ENCODE data around the gene BCAR3. TPM values are rescaled to one million over a fixed set of nuclear protein-coding genes. Genes with fewer than 3 reads are reported as not detected.
"Not testable (repeated sequence)": the region's sequence is repeated elsewhere in the genome, so short reads cannot be mapped to it uniquely, and the experiment has no call there.

Gene BCAR3
- total RNA-seq, 1 donor from 2014 or later, result 46.9 TPM

DNA sequence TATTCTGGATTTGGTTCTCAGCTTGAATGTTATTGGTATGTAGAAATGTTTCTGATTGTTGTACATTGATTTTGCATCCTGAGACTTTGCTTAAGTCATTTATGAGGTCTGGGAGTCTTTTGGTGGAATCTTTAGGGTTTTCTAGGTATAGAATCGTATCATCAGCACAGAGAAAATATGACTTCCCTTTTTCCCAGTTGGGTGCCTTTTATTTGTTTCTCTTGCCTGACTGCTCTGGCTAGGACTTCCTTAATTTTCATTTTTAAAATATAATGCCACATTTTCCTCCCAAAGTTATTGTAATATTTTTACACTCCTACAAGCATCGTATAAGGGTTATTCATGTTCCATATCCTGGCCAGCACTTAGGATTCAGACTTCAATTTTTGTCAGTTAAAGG lies 122.6 kb downstream of the BCAR3 start:
- no peak for DNase-seq (ENCODE audit: extremely low read depth, low read depth, low spot score)

DNA sequence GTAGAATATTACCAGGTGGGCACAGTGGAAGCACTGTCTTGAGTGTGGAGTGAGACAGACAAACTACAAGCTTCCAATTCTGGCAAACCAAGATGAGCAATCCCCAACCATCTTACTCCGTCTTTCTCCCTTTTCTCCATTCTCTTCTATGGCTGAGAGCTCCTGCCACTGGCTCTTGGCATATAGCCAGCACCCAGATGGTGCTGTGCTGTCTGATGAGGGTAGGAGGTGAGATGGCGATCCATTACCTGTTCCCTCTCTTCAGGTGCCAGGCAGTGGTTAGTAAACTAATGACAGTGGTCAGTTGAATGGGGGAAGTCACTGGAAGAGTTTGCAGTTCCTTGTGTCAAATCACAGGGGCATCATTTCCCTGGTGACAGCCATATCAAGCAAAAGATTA lies 125.3 kb downstream of the BCAR3 start:
- no peak for DNase-seq (ENCODE audit: extremely low read depth, low read depth, low spot score)

DNA sequence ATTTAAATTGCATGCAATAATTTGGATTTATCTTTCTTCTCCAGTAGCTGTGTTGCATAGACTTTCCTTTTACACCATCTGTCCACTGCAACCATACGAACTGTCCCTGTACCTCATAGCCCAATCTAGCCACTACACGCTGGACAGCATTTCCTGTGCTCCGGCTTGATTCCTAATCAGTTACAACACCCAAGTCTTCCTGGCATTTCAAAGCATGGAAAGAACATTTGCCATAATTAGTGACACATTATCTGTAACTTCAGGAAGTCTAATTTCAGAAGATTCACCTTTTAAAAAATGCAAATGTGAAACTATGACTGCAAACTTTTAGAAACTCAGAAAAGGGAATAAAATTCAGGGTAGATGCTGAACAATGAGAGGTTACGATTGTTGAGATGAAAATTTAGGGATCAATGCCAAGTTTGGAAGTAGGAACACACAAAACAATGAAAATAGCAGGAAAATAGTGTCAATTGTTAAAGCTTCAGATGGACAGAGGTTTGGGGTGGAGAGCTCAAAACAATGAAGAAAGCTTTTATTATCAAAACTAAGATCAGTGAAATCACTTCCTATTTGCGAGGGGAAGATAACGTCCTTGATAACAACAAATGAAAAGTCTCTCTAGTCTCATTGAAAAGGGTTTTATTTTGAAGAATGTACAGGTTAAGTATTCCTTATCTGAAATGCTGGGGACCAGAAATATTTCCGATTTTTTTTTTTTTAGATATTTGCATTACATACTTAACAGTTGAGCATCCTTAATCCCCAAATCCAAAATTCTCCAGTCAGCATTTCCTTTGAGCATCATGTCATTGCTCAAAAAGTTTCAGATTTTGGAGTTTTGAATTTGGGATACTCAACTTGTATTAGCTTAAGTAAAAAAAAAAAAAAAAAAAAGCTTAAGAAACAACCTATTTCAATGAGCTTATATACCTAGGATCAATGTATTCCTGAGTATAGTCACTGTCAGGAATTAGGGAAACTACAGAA lies 126.5 kb downstream of the BCAR3 start:
- DNase-seq (ENCODE audit: extremely low read depth, low read depth, low spot score), result no peak

DNA sequence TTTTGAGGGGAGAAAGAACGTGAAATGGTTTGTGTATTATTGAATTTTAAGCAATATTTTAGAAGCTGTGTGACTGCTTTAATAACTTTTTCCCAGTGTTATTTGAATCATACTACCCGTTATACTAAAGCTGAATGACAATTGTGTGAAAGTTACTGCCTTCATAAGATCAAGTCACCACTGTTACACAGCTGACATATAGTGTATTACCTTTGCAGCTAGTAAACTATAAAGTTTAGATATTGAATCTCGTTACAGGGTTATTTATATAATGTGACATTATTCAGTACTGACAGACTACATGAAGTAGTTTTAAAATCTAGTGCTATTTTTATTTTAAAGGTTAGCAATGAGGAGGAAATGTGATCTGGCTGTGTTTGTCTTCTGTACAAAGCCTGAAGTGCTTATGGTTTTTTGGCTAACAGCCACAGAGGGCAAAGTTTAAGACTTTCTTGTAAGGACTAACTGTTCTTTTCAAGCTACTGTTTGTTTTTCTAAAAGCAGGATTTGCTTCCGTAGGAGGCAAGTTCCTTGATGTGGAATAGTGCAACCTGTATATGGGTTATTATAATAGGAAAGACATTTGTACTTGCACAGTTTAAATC lies 127.6 kb downstream of the BCAR3 start:
- not testable (repeated sequence) for DNase-seq (ENCODE audit: extremely low read depth, low read depth, low spot score)

DNA sequence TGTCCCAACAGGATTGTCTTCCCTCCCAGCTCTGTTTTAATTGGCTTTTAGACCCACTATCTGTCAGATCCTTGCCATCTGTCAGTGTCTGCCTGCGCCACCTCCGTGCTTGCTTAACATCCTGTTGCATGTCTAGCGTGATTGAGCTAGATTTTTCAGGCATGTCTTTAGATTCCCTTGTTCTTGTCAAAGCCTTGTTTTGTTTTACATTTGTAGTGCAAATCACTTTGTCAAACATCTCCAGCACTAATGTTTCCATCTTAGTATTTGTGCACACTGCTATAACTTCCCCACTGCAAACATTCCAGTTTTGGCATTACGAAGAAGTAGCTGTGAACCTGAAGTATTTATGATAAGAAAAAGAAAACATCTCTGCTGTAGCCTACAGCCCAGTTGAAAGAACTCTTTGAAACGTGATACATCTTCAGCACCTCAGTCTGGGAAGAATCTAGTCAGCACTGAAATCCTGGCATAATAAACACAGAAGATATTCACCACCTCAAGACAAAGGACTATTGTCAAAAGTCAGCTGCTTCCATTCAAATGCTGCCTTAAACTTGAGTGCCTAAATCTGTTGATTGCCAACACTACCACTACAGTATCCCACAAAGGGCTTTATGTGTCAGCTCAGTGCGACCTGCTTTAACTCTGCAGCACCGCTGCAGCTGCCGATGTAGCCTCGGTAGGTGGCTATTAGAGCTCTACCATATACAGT lies 128.7 kb downstream of the BCAR3 start:
- DNase-seq (ENCODE audit: extremely low read depth, low read depth, low spot score), result no peak

DNA sequence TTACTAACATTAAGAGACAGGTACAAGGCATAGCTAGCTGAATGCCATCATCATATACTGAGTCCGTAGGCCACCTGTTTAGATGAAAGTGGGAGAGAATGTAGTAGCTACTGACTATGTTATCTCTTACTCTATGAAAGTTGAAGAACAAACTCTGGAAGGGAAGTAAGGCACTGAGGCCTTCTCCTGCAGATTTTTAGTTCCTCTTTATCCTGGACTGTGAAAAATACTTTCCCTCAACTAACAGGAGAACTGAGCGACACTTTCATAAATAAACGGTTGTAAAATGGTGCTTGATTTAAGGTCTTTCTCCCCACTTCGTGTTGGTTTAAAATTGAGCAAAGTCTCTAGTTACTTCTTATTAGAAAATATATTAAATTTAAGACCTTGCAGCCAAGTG lies 131.8 kb downstream of the BCAR3 start:
- DNase-seq (ENCODE audit: extremely low read depth, low read depth, low spot score), result no peak

DNA sequence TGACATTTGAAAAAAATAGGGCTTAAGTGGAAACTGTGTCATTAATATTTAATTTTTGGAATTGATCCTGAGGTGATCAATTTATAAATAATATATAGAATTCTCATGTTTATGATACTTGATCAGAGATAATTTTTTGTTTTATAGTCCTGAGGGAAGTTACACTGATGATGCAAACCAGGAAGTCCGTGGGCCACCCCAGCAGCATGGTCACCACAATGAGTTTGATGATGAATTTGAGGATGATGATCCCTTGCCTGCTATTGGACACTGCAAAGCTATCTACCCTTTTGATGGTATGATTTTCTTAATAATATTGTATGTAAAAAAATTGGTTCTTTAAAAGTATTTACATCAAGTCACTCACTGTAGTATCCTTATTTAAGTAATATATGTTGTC lies 132.5 kb downstream of the BCAR3 start:
- no peak for DNase-seq (ENCODE audit: extremely low read depth, low read depth, low spot score)

DNA sequence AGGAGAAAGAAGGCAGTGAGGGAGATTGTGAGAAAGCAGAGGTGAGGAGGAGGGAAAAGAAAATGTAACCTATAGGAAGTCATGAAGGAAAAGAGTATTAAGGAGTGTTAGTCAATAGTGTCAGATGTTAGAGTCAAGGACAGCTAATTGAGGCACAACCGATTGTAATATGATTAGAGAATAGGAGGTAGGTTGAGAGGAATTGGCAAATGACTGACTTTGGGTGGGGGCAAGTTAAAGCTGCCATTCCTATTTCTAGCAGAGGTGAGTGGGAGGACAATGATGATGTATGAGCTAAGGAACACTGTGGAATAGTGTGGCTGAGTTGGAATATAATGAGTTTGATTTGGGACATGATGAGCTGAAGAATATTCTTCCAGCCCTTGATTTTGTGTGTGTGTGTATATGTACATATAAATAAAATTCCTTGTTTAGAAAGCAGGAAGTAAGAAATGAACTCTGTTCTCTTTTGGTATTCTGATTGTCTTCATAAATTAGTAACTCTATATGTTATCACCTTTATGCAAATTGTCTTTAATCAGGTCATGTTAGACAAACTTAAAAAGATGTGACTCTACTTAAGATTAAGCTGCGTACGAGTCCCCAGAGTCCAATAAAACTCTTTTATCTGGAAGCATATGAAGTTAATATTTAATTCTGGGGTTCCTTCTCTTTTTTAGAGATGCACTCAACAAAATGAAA lies 135.3 kb downstream of the BCAR3 start:
- no peak for DNase-seq (ENCODE audit: extremely low read depth, low read depth, low spot score)

DNA sequence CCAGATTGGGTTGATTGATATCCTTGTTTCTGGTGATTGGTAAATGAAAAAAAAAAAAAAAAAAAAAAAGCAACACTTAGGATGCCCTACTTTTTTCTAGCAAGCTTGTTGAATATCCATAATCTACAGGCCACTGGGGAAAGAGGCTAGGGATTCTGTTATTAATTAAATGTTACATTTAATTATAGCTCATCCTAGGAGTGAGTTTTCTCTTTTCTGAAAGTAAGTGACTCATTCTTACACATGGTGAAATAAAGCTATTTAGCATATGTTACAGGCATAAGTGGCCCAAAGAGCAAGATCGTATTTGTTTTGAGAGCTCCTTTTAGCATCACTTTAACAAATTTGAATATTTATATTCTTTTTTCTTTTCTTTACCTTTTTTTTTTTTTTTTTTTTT lies 139.2 kb downstream of the BCAR3 start:
- DNase-seq (ENCODE audit: extremely low read depth, low read depth, low spot score), result no peak

DNA sequence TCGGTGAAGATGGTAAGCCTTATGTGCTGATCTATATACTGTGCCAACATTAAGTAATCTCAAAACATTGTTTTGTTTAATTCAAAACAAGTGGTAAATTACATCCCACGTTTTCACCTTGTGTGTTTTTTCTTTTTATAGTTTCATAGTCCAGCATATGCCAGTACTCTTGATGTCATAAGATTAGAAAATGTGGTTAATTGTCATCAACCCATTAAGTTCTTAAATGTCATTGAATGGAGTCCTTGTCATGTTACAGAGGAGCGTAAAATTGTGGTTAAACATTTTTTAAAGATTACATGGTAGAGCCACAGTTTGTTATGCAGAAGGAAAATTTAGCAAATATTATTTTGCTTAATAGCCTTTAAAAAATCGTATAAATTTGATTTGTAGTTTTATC lies 140.6 kb downstream of the BCAR3 start:
- no peak for DNase-seq (ENCODE audit: extremely low read depth, low read depth, low spot score)

DNA sequence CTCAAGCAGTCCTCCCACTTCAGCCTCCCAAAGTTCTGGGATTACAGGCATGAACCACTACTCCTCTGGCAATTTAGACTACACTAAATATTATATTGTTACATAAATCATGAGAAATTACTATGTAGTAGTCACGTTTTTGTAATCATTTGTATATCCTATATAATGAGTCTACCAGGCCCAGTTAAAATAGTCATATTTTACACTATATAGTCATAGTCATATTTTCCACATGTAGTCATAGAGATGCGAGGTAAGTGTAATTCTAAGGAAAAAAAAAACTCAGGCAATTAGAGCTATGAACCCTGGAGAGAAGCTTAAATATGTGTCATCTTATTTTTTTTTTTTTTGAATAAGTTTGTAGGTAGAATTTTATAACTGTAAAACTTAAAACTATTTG lies 143.7 kb downstream of the BCAR3 start:
- DNase-seq (ENCODE audit: extremely low read depth, low read depth, low spot score), result no peak

DNA sequence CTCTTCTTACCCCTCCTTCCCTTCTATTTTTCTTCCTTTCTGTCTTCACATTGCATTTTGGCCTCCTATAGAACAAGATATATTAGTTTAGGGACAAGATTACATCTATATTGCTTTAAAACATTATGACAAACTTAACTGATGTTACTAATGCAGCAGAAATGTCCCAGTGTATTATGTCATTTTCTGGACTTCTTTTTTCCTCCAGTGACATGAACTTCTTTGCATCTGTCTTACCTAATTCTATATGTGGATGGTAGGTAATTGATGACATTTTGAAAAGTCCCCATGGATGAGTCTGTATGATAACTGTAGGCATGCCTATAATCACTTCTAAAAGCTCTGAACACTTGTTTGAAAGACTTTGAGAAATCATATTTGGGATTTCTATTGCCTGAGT lies 144.2 kb downstream of the BCAR3 start:
- no peak for DNase-seq (ENCODE audit: extremely low read depth, low read depth, low spot score)

DNA sequence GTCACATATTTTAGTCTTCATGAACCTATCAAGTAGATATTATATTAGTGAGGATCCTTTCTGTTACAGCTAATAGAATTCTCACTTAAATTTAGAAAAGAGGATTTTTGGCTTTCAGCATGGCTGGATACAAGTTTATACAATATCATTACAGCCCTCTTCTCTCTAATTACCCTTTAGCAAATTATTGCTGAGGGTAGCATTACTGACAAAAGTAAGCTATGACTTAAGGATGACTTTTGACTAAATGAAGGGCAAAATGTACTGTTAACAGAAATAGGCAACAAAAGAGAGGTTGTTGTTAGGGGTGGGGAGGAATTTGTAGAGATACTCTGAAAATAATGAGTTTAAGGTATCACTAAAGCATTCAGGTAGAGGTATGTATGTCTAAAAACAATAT lies 148.0 kb downstream of the BCAR3 start:
- DNase-seq (ENCODE audit: extremely low read depth, low read depth, low spot score), result no peak

DNA sequence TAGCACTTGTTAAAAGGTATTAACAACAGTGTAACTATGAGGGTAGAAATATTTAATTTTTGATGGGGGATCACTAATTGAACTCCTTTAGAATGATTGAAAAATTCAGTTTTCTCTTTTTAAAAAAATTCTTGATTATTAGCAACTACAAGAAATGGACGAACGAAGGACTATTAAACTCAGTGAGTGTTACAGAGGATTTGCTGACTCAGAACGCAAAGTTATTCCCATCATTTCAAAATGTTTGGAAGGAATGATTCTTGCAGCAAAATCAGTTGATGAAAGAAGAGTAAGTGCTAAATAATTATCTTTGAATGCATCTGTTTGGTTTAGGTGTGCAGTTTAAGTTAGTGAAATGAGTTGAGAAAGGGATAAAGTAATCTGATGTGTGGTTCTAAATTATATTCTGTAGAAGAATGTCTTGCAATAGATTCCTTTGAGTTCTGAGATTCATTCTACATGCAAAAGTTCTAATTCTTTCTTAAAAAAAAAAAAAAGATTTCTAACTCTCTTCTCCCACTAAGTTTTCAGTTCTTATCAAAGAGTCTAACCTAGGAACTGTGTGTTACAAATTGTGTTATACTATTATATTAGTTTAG lies 148.8 kb downstream of the BCAR3 start:
- DNase-seq (ENCODE audit: extremely low read depth, low read depth, low spot score), result no peak

DNA sequence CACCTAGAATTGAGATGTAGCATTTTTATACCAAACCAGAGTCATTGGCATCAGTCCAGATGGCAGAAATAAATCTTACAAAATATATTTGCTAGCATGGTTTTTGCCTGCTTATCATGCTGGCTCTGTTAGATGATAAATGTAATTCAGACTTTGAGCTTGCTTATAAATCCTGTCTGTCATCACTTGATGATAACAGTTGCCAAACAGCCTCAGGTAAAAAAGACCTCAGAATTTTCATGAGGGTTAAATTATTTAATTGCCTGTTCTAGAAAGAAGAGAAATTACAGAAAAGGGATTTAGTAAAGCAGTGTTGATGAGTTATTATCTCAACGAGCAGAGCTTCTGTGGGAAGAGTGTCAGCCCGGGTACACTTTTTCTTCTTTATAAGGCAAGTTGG lies 150.4 kb downstream of the BCAR3 start:
- no peak for DNase-seq (ENCODE audit: extremely low read depth, low read depth, low spot score)

DNA sequence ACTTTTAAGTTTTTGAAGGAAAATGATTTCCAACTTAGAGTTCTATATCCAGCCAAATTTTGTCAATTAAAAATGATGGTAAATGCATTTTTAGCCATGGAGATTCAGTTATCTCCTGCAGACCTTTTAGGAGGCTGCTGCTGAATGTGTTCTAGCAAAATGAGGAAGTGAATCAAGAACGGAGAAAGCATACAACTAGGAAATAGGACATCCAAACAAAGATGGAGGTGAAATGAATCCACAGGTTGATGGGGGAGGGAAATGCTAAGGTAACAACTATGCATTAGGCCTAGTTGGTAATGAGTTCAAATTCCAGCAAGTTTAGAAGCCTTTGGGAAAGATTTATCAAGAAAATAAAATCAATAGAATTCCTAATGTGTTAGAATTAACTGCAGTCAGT lies 153.2 kb downstream of the BCAR3 start:
- no peak for DNase-seq (ENCODE audit: extremely low read depth, low read depth, low spot score)

DNA sequence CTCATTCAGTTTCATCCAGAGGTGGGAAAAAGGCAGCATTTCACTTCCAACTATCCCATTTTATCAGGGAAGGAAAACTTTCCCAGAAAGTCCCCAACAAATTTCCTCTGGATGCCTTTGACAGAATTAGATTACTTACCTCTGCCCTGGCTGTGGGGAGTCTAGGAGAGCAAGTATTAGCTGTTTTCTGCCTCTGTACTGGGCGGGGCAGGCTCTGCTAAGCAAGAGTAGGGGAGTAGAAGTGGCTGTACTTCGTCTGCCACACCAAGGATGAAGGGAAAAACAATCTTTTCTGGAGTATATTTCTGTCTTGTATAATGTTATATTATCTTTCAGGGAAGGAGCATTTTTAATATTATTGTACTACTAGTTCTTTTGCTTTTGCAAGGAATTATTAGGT lies 155.2 kb downstream of the BCAR3 start:
- no peak for DNase-seq (ENCODE audit: extremely low read depth, low read depth, low spot score)

DNA sequence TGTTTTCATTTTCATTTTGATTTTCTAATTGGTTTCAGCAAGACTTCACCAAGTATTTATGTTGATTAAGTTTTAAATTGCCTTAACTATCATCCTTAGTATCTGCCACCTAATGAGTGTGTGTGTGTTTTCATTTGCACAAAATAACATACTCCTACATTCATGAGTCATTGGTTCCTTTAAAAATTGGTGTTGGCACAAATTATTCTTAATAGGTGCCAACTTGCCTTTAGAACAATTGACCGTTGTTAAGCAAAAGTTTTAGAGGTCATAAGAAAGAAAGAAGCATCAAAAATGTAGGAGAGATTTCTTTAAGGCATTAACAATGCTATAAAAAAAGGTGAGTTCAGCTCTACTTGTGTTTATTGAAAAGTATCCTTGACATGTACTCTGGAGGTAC lies 156.2 kb downstream of the BCAR3 start:
- DNase-seq (ENCODE audit: extremely low read depth, low read depth, low spot score), result no peak

DNA sequence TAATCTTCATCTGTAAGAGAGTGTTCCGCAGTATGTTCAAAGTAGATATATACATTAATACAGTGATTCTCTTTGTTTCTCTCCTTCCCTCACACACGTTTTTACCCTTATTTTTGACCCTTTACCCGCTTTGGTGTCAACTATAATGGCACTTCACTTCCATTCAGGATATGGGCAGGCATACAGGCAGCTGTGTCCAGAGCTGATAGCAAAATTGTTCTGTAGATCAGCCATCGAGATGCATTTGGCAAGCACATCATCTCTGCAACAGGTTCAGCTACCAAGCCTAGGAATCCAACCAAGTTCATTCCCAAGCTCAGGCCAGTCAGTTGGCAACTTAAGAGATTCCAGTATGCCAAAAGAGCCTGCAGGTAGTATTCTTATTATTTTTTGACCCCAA lies 158.9 kb downstream of the BCAR3 start:
- no peak for DNase-seq (ENCODE audit: extremely low read depth, low read depth, low spot score)

DNA sequence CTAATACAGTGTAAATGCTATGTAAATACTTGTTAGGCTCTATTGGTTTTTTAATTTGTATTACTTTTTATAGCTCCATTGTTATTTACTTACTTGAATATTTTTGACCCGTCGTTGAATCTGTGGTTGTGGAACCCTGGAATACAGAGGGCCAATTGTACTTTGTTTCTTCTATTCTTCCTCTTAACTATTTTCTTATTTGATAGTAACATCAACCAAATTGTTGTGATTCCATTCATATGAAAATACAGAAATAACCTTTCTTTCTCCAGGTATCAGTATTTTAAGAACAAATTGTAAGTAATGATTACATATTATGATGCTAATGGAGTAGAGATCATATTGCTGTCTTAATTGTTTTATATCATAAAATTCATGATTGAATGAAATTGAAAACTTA lies 160.0 kb downstream of the BCAR3 start:
- no peak for DNase-seq (ENCODE audit: extremely low read depth, low read depth, low spot score)

Data from glomerular endothelial cell (primary cell).